Stimulated activated CD8-positive, alpha-beta memory T cell treated with anti-CD3 and anti-CD28 coated beads, Interleukin-12 subunit alpha, Interleukin-12 subunit beta, amount 100 ng/mL, for 4 hours (primary cell): ENCODE measurements around the gene CRLF2.
"Not testable (repeated sequence)": the region's sequence is repeated elsewhere in the genome, so short reads cannot be mapped to it uniquely, and the experiment has no call there.

Source experiments
- DNase-seq: peaks from one replicate; pipeline ENCODE4 v3.0.0-alpha.2; 2020; ENCODE audit warnings: low read depth

CRLF2 gene

DNA sequence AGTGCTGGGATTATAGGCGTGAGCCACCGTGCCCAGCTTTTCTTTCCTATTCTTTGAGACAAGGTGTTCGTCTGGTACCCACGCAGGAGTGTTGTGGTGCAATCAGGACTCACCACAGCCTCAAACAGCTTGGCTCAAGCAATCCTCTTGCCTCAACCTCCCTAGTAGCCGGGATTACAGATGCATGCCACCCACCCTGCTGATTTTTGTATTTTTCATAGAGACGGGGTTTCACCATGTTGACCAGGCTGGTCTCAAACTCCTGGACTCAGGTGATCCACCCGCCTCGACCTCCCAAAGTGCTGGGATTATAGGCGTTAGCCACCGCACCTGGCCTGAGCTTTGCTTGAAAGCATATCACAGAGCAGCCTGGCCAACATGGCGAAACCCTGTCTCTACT lies 1.5 kb upstream of the CRLF2 start:
- no peak for DNase-seq

DNA sequence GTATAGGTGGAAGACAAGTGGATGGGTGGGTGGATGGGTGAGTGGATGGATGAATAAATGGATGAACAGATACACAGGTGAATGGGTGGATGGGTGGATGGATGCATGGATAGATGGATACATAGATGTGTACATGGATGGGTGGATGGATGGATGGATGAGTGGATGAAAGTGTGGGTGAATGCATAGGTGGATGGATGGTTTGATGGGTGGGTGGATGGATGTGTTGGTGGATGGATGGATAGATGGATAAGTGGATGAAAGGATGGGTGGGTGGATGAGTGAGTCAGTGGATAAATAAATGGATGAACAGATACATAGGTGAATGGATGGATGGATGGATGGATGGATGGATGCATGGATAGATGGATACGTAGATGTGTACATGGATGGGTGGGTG lies 1.6 kb downstream of the CRLF2 start:
- no peak for DNase-seq

DNA sequence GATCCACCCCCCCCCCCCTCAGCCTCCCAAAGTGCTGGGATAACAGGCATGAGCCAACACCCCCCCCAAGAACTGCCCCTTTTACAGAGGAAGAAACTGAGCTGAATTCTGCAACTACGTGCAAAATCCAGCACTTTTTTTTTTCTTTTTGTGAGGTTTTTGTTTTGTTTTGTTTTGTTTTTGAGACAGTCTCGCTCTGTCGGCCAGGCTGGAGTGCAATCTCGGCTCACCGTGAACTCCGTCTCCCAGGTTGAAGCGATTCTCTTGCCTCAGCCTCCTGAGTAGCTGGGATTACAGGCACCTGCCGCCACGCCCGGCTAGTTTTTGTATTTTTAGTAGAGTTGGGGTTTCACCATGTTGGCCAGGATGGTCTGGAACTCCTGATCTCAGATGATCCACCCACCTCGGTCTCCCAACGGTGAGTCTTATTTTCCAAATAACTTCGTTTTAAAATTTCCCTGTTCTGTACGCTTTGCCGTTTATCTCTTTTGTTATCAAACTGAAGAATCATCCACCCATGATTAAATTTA lies 4.9 kb downstream of the CRLF2 start:
- DNase-seq: no peak

DNA sequence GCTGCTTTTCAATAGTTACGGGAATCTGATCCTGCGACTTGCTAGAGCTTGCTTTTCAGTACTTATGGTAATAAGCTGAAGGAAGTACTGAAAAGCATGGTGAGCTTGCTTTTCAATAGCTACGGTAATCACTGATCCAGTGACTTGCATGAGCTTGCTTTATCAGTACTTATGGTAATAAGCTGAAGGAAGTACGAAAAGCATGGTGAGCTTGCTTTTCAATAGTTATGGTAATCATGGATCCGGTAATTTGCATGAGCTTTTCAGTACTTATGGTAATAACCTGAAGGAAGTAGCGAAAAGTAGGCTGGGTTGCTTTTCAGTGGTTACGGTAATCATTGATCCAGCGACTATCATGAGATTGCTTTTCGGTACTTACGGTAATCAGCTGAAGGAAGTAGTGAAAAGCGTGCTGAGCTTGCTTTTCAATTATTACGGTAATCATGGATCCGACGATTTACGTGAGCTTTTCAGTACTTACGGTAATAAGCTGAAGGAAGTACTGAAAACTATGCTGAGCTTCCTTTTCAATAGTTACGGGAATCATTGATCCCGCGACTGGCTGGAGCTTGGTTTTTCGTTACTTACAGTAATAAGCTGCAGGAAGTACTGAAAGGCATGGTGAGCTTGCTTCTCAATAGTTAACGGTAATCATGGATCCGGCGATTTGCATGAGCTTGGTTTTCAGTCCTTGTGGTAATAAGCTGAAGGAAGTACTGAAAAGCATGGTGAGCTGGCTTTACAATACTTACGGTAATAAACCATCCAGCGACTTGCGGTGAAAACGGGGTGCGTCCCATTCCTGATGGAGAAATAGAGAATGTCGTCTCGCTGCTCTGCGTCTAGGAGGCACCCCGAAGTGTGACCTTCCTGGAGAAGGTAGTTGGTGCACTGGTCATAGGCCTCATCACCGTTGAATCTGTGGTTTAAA lies 6.5 kb downstream of the CRLF2 start:
- DNase-seq: no peak

DNA sequence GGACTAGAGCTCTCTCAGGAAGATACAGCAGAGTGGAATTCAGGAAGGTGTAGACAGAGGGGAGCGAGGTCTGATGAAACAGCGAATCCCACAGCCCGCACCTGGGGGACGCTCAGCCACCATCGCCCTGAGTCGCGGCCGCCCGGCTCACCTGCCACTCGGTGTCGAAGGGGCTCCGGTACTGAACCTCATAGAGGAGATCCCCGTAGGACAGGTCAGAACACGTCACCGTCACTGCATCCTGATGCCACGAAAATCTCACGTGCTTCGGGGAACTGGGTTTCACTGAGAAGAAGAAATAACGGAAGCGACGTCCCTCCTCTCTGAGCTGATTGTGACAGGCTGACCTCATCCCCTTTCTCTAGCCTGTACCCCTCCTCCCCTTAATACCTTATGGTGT lies 10.2 kb downstream of the CRLF2 start:
- no peak for DNase-seq

DNA sequence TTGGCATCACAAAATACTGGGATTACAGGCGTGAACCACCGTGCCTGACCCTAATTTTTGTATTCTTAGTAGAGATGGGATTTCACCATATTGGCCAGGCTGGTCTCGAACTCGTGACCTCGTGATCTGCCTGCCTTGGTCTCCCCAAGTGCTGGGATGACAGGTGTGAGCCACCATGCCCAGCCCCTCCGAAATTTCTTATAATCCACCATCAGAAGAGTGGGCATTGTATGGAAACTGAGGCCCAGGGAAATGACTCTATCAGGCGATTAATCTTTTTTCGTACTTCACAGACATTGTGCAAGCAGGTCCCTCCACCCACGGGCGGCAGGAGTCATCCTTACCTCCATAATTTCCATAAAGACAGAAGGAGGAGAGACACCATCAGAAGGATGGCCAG lies 16.0 kb downstream of the CRLF2 start:
- DNase-seq: no peak

DNA sequence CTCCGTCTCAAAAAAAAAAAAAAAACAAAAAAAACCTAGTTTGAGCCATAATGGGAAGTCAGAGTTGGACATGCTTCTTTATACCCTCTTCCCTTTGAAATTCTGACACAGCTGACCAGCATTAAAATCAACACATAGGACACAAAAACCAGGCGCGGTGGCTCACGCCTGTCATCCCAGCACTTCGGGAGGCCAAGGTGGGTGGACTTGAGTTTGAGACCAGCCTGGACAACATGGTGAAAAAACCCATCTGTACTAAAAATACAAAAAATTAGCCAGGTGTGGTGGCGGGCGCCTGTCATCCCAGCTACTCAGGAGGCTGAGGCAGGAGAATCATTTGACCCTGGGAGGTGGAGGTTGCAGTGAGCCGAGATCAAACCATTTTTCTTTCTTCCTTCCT lies 20.3 kb downstream of the CRLF2 start:
- not testable (repeated sequence) for DNase-seq

DNA sequence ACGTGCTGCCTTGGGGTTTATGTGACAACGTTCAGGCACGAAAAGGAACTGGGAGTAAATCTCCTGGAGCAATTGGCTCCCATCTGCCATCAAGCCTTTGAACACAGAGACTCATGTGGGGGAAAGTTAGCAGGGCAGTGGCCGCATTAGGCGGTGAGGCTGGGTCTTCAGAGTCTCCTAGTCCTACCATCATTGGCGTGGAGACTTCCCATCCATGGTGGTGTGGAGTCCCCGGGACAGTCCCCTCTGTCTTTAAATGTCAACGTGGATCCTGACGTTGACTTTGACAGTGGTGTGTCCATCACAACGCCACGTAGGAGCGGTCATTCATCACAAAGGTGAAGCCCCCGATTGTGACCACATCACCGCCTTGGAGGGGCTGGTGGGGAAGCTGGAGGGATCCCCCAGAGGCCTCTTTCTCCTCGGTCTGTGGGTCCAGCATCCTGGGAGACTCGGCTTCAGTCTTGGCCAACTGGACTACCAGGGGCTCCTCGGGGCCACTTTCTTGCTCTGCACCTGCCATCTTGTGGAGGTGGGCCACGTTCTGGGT lies 21.8 kb downstream of the CRLF2 start:
- no peak for DNase-seq

DNA sequence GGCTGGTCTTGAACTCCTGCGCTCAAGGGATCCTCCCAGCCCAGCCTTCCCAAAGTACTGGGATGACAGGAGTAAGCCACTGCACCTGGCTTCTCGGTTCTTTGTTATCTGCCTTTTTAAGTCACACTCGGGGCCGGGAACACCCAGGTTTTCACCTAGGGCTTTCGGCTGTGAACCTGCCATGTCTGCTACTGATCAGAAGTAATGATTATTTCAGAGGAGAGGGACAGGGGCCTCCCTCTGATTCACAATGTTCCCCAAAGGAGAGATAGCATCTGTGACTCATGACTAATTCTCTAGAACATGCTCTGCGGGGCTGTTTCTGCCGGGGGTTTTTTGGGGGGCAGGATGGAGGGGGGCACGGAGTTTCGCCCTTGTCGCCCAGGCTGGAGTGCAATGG lies 26.9 kb downstream of the CRLF2 start:
- DNase-seq: no peak

DNA sequence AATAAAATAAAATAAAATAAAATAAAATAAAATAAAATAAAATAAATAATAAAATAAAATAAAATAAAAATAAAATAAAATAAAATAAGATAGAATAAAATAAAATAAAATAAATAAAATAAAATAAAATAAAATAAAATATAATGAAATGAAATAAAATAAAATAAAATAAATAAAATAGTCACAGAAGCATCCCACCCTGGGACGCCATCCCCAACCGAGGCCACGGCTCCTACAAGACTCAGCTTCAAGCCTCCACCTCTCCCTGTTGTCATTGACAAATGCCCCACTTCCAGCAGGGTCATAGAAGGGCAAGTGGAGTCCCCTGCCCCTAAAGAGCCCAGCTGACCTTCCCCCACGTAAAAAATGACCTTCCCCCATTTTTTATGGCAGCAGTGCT lies 30.2 kb downstream of the CRLF2 start:
- no peak for DNase-seq

DNA sequence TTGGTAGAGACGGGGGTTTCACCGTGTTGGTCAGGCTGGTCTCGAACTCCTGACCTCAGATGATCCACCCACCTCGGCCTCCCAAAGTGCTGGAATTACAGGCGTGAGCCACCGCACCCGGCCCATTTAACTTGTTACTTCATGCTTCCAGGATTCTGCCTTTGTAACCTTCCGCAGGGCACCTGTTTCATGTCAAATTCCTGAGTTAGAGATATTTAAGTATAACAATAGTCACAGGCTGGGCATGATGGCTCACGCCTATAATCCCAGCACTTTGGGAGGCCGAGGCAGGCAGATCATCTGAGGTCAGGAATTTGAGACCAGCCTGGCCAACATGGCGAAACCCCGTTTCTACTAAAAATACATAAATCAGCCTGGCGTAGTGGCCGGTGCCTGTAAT lies 30.8 kb downstream of the CRLF2 start:
- not testable (repeated sequence) for DNase-seq

DNA sequence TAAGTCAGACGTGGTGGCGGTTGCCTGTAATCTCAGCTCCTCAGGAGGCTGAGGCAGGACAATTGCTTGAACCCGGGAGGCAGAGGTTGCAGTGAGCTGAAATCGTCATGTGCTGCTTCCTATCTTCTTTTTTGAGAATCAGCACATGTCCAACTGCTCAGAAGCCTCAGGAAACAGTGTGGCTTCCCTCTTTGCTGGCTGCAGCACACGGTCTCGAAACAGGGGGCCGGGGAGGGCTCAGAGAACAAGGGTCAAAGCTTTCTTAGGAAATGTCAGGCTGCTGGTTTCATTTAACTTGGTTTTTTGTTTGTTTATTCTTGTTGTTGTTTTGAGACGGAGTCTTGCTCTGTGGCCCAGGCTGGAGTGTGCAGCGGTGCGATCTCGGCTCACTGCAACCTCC lies 31.3 kb downstream of the CRLF2 start:
- no peak for DNase-seq

DNA sequence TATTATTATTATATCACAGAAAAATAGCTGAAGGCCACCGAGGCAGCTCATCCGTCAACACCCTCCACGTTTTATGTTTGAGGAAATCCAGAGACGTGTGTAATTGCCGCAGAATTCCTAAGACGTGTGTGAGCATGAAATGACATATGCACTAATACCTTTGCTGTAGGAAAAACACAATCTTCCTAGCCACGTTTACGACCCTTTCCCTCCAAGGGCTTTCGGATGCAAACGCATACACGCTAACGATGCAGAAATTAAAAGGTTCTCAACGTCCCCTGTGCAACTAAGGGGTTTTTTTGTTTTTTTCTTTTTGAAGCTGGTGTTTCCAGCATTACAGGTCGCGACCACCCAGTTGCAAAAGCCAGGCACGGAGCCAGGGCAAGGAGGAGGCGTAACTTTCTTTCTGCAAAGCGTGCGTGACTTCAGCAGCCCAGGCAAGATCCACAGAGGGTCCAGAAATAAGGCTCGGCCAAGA lies 33.8 kb downstream of the CRLF2 start:
- no peak for DNase-seq

DNA sequence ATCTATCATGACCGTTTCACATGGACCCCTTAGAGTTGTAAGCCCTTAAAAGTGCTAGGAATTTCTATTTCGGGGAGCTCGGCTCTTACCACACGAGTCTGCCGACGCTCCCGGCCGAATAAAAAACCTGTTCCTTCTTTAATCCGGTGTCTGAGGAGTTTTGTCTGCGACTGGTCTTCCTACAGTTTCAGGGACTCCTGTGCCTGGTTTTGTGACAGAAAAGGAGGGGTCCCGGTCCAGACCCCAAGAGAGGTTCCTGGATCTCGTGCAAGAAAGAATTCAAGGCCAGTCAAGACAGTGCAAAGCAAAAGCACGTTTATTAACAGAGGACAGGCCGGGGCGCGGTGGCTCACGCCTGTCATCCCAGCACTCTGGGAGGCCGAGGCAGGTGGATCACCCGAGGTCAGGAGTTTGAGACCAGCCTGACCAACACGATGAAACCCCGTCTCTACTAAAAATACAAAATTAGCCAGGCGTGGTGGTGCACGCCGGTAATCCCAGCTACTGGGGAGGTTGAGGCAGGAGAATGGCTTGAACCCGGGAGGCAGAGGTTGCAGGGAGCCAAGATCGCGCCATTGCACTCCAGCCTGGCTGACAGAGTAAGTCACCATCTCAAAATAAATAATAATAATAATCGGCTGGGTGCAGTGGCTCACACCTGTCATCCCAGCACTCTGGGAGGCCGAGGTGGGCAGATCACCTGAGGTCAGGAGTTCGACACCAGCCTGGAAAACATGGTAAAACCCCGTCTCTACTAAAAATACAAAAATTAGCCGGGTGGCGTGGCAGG lies 35.7 kb downstream of the CRLF2 start:
- not testable (repeated sequence) for DNase-seq

DNA sequence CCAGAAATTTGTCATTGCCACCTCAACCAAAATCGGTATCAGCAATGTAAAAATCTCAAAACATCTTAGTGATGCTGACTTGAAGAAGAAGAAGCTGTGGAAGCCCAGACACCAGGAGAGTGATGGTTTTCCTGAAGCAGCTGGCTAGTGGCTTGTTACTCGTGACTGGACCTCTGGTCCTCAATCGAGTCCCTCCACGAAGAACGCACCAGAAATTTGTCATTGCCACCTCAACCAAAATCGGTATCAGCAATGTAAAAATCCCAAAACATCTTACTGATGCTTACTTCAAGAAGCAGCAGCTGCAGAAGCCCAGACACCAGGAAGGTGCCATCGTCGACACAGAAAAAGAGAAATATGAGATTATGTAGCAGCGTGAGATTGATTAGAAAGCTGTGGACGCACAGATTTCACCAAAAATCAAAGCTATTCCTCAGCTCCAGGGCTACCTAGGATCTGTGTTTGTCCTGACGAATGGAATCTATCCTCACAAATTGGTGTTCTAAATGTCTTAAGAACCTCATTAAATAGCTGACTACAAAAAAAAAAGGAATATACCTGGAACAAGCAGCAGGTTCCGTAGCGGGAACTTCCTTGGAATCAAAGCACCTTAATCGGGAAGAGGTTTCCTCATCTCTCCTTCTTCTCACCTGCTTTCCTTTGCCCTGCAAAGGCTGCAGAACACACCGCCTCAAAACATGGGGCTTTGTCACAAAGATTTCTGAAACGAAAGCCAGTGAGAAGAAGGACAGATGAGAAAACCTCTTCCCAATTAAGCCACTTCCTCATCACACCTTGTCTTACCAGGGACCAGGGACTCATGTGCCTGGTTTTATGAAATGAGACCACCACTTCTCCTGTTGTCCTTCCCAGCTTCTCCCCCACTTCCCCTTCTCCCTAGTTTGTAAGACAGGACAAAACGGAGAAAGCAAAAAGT lies 37.6 kb downstream of the CRLF2 start:
- not testable (repeated sequence) for DNase-seq

DNA sequence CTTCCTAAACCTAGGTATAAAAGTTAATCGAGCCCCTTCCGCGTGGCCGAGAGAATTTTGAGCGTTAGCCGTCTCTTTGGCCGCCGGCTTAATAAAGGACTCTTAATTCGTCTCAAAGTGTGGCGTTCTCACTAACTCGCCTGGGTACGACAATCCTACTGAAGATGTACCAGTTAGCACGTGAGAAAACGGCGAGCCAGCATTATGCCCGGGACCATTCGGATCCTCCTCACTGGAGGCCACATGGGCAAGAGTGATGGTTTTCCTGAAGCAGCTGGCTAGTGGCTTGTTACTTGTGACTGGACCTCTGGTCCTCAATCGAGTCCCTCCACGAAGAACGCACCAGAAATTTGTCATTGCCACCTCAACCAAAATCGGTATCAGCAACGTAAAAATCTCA lies 39.0 kb downstream of the CRLF2 start:
- not testable (repeated sequence) for DNase-seq

DNA sequence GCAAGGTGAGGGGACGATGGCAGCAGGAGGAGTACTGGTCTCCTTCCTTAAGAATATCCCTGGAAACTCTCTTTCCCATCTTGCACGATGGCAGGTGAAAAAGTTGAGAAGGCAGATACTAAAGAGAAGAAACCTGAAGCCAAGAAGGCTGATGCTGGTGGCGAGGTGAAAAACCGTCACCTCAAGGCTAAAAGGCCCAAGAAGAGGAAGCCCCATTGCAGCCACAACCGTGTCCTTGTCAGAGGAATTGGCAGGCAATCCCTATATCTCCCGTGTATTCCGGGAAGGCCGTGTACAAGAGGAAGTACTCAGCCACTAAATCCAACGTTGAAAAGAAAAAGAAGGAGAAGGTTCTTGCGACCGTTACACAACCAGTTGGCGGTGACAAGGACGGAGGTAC lies 40.0 kb downstream of the CRLF2 start:
- DNase-seq: no peak

DNA sequence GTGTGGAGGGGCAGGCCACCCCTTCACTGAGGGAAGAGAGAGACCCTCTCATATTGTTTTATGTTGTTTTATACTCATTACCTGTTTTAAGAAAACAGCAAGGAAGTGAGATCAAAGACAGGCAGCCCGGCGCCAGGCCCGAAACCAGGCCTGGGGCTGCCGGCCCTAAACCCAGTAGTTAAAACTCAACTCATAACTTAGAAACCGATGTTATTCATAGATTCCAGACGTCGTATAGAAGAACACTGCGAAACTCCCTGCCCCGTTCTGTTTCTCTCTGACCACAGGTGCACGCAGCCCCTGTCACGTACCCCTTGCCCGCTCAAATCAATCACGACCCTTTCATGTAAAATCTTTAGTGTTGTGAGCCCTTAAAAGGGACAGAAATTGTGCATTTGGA lies 40.5 kb downstream of the CRLF2 start:
- DNase-seq: not testable (repeated sequence)

DNA sequence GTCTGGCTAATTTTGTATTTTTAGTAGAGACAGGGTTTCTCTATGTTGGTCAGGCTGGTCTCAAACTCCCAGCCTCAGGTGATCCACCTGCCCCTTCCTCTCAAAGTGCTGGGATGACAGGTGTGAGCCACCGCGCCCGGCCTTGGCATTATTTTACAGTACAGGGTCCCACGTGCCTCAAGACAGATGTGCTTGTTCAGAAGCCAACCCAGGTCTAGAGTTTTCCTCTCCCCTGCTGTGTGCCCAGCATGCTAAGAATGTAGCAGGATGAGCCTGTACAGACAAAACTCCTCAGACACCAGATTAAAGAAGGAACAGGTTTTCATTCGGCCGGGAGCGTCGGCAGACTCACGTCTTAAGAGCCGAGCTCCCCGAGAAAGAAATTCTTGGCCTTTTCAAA lies 42.2 kb downstream of the CRLF2 start:
- no peak for DNase-seq

DNA sequence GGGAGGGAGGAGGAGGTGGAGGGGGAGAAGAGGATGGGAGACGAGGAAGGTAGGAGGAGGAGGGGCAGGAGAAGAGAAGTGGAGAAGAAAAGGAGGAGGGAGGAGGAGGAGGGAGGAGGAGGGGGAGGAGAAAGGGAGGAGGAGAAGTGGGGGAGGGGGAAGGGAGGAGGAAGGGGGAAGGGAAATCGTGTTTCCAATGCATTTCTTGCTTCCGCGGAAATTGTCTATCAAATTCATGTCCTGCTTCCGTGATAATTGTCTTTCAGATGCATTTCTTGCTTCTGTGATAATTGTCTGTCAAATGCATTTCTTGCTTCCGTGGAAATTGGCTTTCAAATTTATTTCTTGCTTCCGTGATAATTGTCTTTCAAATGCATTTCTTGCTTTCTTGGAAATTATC lies 43.3 kb downstream of the CRLF2 start:
- no peak for DNase-seq

DNA sequence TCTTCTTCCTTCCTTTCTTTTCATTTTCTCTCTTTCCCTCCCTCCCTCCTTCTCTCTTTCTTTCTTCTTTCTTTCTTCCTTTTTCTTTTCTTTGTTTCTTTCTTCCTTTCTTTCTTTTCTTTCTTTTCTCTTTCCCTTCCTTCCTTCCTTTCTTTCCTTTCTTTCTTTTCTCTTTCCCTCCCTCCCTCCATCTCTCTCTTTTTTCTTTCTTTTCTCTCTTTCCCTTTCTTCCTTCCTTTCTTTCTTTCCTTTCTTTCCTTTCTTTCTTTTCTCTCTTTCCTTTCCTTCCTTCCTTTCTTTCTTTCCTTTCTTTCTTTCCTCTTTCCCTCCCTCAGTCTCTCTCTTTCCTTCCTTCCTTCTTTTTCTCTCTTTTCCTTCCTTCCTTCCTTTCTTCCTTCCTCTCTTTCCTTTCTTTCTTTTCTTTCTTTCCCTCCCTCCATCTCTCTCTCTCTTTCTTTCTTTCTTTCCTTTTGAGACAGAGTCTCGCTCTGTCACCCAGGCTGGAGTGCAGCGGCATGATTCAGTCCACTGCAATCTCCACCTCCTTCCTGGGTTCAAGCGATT lies 44.4 kb downstream of the CRLF2 start:
- no peak for DNase-seq
